H54 (cell line): ENCODE data around the gene CHDH.

Source experiments
- DNase-seq: peaks from one replicate; pipeline ENCODE4 v3.0.0; 2011; ENCODE audit warnings: low spot score, mixed read lengths; ENCODE audit not compliant: insufficient read length
- FAIRE-seq: peaks from 3 replicates; lab custom pipeline; 2011; peaks lifted over from hg19 to GRCh38; lab: Jason Lieb, UNC
- POLR2A ChIP-seq: IDR thresholded peaks from 2 replicates; pipeline ENCODE4 v1.6.1; 2011; ENCODE audit warnings: low read depth, mild to moderate bottlenecking, low read length

CHDH gene

GRCh38 chr3:53842436-53843194 lies 3.6 kb downstream of the CHDH start:
- no peak for FAIRE-seq
- no peak for TF ChIP-seq POLR2A
- no peak for DNase-seq

- FAIRE-seq: no peak
- DNase-seq: no peak
- TF ChIP-seq POLR2A: no peak
Observed at GRCh38 chr3:53841296-53841695, 4.9 kb downstream of the CHDH start.

- TF ChIP-seq POLR2A: no peak
- FAIRE-seq: no peak
- DNase-seq: no peak
Observed at GRCh38 chr3:53837331-53837730, 8.9 kb downstream of the CHDH start.

GRCh38 chr3:53836084-53836872 lies 9.9 kb downstream of the CHDH start:
- TF ChIP-seq POLR2A: no peak
- DNase-seq (no peak), FAIRE-seq (no peak)

GRCh38 chr3:53835257-53835656 lies 11.0 kb downstream of the CHDH start:
- no peak for TF ChIP-seq POLR2A
- no peak for FAIRE-seq
- DNase-seq: no peak

- DNase-seq: no peak
- TF ChIP-seq POLR2A: no peak
- FAIRE-seq: no peak
Observed at GRCh38 chr3:53834429-53835095, 11.7 kb downstream of the CHDH start.

GRCh38 chr3:53833700-53834099 lies 12.5 kb downstream of the CHDH start:
- FAIRE-seq (no peak), DNase-seq (no peak)
- TF ChIP-seq POLR2A: no peak

- TF ChIP-seq POLR2A: no peak
- FAIRE-seq (no peak), DNase-seq (no peak)
Observed at GRCh38 chr3:53833053-53833645, 13.1 kb downstream of the CHDH start.

- no peak for TF ChIP-seq POLR2A
- DNase-seq (no peak), FAIRE-seq (no peak)
Observed at GRCh38 chr3:53830944-53831343, 15.3 kb downstream of the CHDH start.

GRCh38 chr3:53829605-53830004 lies 16.6 kb downstream of the CHDH start:
- TF ChIP-seq POLR2A: no peak
- DNase-seq: no peak
- no peak for FAIRE-seq

GRCh38 chr3:53828581-53828980 lies 17.6 kb downstream of the CHDH start:
- no peak for TF ChIP-seq POLR2A
- FAIRE-seq (no peak), DNase-seq (no peak)

- no peak for TF ChIP-seq POLR2A
- no peak for FAIRE-seq
- no peak for DNase-seq
Observed at GRCh38 chr3:53826048-53826447, 20.2 kb downstream of the CHDH start.

GRCh38 chr3:53824795-53825194 lies 21.4 kb downstream of the CHDH start:
- no peak for FAIRE-seq
- TF ChIP-seq POLR2A: no peak
- DNase-seq: no peak
